H1 (cell line): ENCODE data around the gene GMPR.

Experiments
- CHD2 ChIP-seq: IDR thresholded peaks from 2 replicates; pipeline ENCODE4 v1.6.1; 2012; ENCODE audit warnings: low read length, improper control_type of control experiment
- EGR1 ChIP-seq: IDR thresholded peaks from 2 replicates; pipeline ENCODE4 v1.6.1; 2011; ENCODE audit warnings: low read depth, low read length, borderline replicate concordance
- EP300 ChIP-seq, 2 experiments: IDR thresholded peaks; 1 replicate in 1 of 2; 2 replicates in 1 of 2; pipeline ENCODE4 v1.6.1; 2011 to 2012; ENCODE audit warnings: low read depth in 2 of 2, low read length in 2 of 2, mild to moderate bottlenecking in 2 of 2, borderline replicate concordance in 1 of 2, inconsistent platforms in 1 of 2, moderate library complexity in 1 of 2
- EZH2 ChIP-seq: fragments of 200-600 bp; sonication (generic); IDR thresholded peaks from 2 replicates; pipeline ENCODE4 v1.7.1; 2012; ENCODE audit warnings: low read depth, mild to moderate bottlenecking, moderate library complexity, low read length, inconsistent platforms; ENCODE audit not compliant: severe bottlenecking
- JUN ChIP-seq: IDR thresholded peaks from 2 replicates; pipeline ENCODE4 v1.6.1; 2011; ENCODE audit warnings: low read depth, mild to moderate bottlenecking, improper control_type of control experiment, low read length
- NRF1 ChIP-seq: IDR thresholded peaks from 2 replicates; pipeline ENCODE4 v1.6.1; 2011; ENCODE audit warnings: mild to moderate bottlenecking, low read depth, low read length, improper control_type of control experiment
- POLR2A ChIP-seq, 2 experiments: IDR thresholded peaks; 1 replicate in 1 of 2; 2 replicates in 1 of 2; pipeline ENCODE4 v1.6.1; 2011; ENCODE audit warnings: low read depth in 2 of 2, low read length in 2 of 2, mild to moderate bottlenecking in 2 of 2; ENCODE audit errors: control extremely low read depth in 1 of 2
- POLR2AphosphoS5 ChIP-seq: IDR thresholded peaks from 2 replicates; pipeline ENCODE4 v1.6.1; 2011; ENCODE audit warnings: low read depth, low read length
- RFX5 ChIP-seq: IDR thresholded peaks from 2 replicates; pipeline ENCODE4 v1.6.1; 2011; ENCODE audit warnings: low read depth, low read length, improper control_type of control experiment, borderline replicate concordance
- TEAD4 ChIP-seq: IDR thresholded peaks from 2 replicates; pipeline ENCODE4 v1.6.1; 2012; ENCODE audit warnings: low read depth, low read length, inconsistent platforms, mixed read lengths
- TF ChIP-seq, protein P1 (sequence below), 3 experiments: IDR thresholded peaks; 1 replicate in 2 of 3; 2 replicates in 1 of 3; pipeline versions ENCODE4 v1.5.1 to v1.6.1; 2011; ENCODE audit warnings: low read length in 3 of 3, mild to moderate bottlenecking in 3 of 3, inconsistent platforms in 2 of 3, low read depth in 1 of 3, moderate library complexity in 1 of 3; ENCODE audit not compliant: insufficient read depth in 1 of 3; ENCODE audit errors: control extremely low read depth in 1 of 3

DNA sequence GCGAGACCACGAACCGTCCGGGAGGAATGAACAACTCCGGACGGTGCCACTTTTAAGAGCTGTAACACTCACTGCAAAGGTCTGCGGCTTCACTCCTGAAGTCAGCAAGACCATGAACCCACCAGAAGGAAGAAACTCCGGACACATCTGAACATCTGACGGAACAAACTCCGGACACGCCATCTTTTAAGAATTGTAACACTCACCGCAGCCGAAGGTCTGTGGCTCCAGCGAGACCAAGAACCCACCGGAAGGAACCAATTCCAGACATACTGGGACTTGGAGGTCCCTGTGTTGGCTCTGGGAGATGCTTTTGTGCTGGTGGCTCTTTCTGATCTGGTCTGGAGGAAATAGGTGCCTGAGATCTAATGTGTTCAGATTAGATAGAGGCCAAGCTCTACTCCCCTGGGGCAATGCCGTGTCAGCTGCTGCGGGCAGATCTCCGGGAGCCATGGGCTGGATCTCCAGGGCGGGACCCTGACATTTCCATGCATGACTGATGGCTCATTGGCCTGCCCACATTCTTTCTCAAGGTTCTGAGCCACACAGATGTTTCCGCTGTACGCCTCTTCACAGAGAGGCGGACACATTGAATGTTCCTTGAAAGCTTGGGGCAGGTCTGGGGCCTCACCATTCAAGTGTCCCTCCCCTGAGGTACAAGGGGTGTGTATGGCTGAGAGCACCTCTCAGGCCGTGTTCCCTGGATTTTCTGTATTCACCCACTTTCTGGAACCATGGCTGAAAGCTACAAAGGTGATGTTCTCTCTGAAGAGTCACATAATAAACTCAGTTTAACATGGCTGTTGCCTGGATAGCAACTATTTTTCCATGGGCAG, 29.3 kb downstream of the GMPR start:
- TF ChIP-seq NRF1 = no peak
- no peak for TF ChIP-seq RFX5
- TF ChIP-seq EGR1 = no peak
- no peak for TF ChIP-seq POLR2AphosphoS5
- TF ChIP-seq TEAD4 = no peak
- TF ChIP-seq, protein P1, sequence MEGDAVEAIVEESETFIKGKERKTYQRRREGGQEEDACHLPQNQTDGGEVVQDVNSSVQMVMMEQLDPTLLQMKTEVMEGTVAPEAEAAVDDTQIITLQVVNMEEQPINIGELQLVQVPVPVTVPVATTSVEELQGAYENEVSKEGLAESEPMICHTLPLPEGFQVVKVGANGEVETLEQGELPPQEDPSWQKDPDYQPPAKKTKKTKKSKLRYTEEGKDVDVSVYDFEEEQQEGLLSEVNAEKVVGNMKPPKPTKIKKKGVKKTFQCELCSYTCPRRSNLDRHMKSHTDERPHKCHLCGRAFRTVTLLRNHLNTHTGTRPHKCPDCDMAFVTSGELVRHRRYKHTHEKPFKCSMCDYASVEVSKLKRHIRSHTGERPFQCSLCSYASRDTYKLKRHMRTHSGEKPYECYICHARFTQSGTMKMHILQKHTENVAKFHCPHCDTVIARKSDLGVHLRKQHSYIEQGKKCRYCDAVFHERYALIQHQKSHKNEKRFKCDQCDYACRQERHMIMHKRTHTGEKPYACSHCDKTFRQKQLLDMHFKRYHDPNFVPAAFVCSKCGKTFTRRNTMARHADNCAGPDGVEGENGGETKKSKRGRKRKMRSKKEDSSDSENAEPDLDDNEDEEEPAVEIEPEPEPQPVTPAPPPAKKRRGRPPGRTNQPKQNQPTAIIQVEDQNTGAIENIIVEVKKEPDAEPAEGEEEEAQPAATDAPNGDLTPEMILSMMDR (IDR thresholded peaks at IDR 0.05; ENCODE audit: control extremely low read depth in 1 of 3, insufficient read depth in 1 of 3, low read depth in 1 of 3, low read length in 3 of 3) = no peak
- no peak for TF ChIP-seq EP300 (IDR thresholded peaks at IDR 0.05; ENCODE audit: borderline replicate concordance in 1 of 2, low read depth in 2 of 2, low read length in 2 of 2)
- TF ChIP-seq POLR2A (IDR thresholded peaks at IDR 0.05; ENCODE audit: control extremely low read depth in 1 of 2, low read depth in 2 of 2, low read length in 2 of 2) = no peak
- TF ChIP-seq CHD2 = no peak
- no peak for TF ChIP-seq EZH2
- no peak for TF ChIP-seq JUN
